K562 (cell line): ENCODE results near the gene ACOT7. TPM values are rescaled to one million over a fixed set of nuclear protein-coding genes. Genes with fewer than 3 reads are reported as not detected.

Experiments
- CAMTA2 ChIP-seq: fragments of 250-450 bp; sonication (Bioruptor Pico); conservative IDR thresholded peaks from 2 replicates; pipeline ENCODE4 v1.5.1; 2022
- ETV5 ChIP-seq: sonication (generic); formaldehyde crosslinking; IDR thresholded peaks from 2 replicates; pipeline ENCODE4 v1.4.0; 2020; ENCODE audit warnings: low read depth, mild to moderate bottlenecking, missing genetic modification reagents
- ETV6 ChIP-seq, 3 experiments: fragments of 150-350 bp in 1 of 3; sonication (generic) in 1 of 3; formaldehyde crosslinking in 1 of 3; IDR thresholded peaks; 2 replicates each; pipeline versions ENCODE4 v1.6.1 to v1.8.0; 2014 to 2022; ENCODE audit warnings: borderline replicate concordance in 2 of 3, low read depth in 2 of 3, antibody characterized with exemption in 1 of 3, low read length in 1 of 3, mild to moderate bottlenecking in 1 of 3, missing genetic modification reagents in 1 of 3
- FOXA1 ChIP-seq: fragments of 450-650 bp; IDR thresholded peaks from 2 replicates; pipeline ENCODE4 v1.6.1; 2016; ENCODE audit warnings: mild to moderate bottlenecking, borderline replicate concordance
- FOXO4 ChIP-seq: fragments of 450-650 bp; formaldehyde crosslinking; IDR thresholded peaks from 2 replicates; pipeline ENCODE4 v1.4.0; 2020; ENCODE audit warnings: mild to moderate bottlenecking, moderate library complexity
- HNRNPH1 ChIP-seq: fragments of 200-400 bp; formaldehyde crosslinking; optimal IDR thresholded peaks from 2 replicates; pipeline ENCODE3; 2017; ENCODE audit warnings: low read depth, mild to moderate bottlenecking, low read length, moderate library complexity
- HNRNPL ChIP-seq: fragments of 200-400 bp; formaldehyde crosslinking; IDR thresholded peaks from 2 replicates; pipeline ENCODE4 v1.6.1; 2017; ENCODE audit warnings: low read depth, mild to moderate bottlenecking, low read length
- NCOR1 ChIP-seq: fragments of 450-650 bp; IDR thresholded peaks from 2 replicates; pipeline ENCODE4 v1.6.1; 2016; ENCODE audit warnings: mild to moderate bottlenecking, moderate library complexity
- NR2C1 ChIP-seq, 2 experiments: fragments of 450-650 bp; IDR thresholded peaks; 2 replicates each; pipeline ENCODE4 v1.6.1; 2017; ENCODE audit warnings: mild to moderate bottlenecking in 2 of 2, antibody characterized with exemption in 1 of 2, inconsistent platforms in 1 of 2, missing compliant biosample characterization in 1 of 2, missing genetic modification characterization in 1 of 2
- PYGO2 ChIP-seq: fragments of 450-650 bp; IDR thresholded peaks from 2 replicates; pipeline ENCODE4 v1.6.1; 2016; ENCODE audit warnings: mild to moderate bottlenecking, missing genetic modification characterization, moderate library complexity, missing compliant biosample characterization
- SMARCC2 ChIP-seq: fragments of 450-650 bp; IDR thresholded peaks from 2 replicates; pipeline ENCODE4 v1.6.1; 2017; ENCODE audit warnings: antibody characterized with exemption, moderate library complexity, mild to moderate bottlenecking, low read depth
- SRSF7 ChIP-seq: fragments of 200-400 bp; formaldehyde crosslinking; optimal IDR thresholded peaks from 2 replicates; pipeline ENCODE3; 2017; ENCODE audit warnings: mild to moderate bottlenecking, low read depth, low read length
- ZNF398 ChIP-seq: fragments of 250-450 bp; sonication (Bioruptor Pico); IDR thresholded peaks from 2 replicates; pipeline ENCODE4 v1.8.0; 2021; ENCODE audit warnings: moderate library complexity, mild to moderate bottlenecking, inconsistent platforms
- ZNF518B ChIP-seq: fragments of 250-450 bp; sonication (Bioruptor Pico); IDR thresholded peaks from 2 replicates; pipeline ENCODE4 v1.5.0; 2021; ENCODE audit warnings: mild to moderate bottlenecking, moderate library complexity
- polyA plus RNA-seq, 8 experiments: library from polyadenylated mRNA; depleted of rRNA in 4 of 8; stranded (reverse) in 5 of 8; unstranded in 3 of 8; fragments of >200 nt; fragmentation: Nextera tagmentation in 2 of 8; fragmentation: Illumina TruSeq in 1 of 8; extraction: Ambion mirVana in 2 of 8; extraction: Trizol in 1 of 8; gene quantifications; 2 replicates each; pipeline versions ENCODE4 v1.2.1 to v1.2.3, GENCODE V29; 2011 to 2014; ENCODE audit warnings: inconsistent platforms in 1 of 8, missing spikeins in 1 of 8
- total RNA-seq, 7 experiments: library from RNA; depleted of rRNA in 6 of 7; stranded (reverse); fragments of >200 nt in 6 of 7; fragmentation: Illumina TruSeq in 2 of 7; extraction: Trizol in 2 of 7; gene quantifications; 2 replicates each; pipeline versions ENCODE4 v1.2.1 to v1.2.3, GENCODE V29; 2011 to 2021; ENCODE audit warnings: low replicate concordance in 1 of 7
- TF ChIP-seq, protein P1 (sequence below): sonication (generic); formaldehyde crosslinking; IDR thresholded peaks from 2 replicates; pipeline ENCODE4 v1.8.1; 2023; ENCODE audit warnings: mild to moderate bottlenecking, missing genetic modification reagents

ACOT7 gene
- total and polyA plus RNA-seq, 9 of the 15 experiments (the other 6 are each of a cell fraction or from before 2014, with no cell fraction given), result 7.0 to 92.6 (median 37.2) TPM

DNA sequence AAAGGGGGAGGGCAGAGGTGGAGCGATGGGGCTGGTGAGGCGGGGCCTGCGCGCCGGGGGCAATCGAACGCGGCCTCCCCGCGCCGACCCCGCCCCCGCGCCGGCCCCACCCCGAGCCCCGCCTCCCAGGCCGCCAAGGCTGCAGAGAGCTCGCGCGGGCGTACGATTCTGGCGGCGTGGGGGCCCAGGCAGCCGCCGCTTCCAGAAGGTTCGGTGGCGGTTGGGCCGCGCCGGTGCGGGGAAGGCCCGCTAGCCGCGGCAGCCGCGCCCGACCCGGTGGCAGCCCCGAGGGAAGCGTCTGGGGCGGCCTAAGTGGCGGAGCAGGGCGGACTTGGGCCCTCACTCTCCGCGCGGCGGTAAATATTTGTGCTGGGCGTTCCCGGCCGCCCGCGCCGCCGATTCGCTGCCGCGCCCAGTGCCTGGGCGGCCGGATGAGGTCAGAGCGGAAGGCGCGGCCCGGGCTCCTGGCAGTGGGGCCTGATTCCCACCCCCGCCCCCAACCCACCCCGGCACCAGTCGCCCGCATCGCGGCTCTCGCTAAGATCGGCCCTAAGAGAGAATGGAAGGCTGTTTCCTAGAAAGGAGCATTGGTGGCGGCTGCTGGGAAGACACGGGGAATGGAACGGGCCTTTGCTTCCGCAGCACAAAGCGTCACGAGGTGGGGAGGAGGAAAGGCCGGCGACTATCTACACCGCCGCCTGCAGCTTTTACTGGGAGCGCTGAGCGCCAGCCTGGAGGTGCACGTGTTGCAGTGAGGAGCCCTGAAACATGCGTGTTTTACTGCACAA lies at the start of gene ACOT7 (continued):
- TF ChIP-seq ETV6 (IDR thresholded peaks at IDR 0.05; ENCODE audit: borderline replicate concordance in 1 of 2, low read depth in 2 of 2, low read length in 1 of 2), result no peak
- TF ChIP-seq ETV6 (CRISPR knock-in tag; IDR thresholded peaks at IDR 0.05; ENCODE audit: borderline replicate concordance), result 0 out of 2 replicates have a peak, but pooled peaks have one; percentile 77
- TF ChIP-seq ZNF518B (CRISPR knock-in tag), result no peak
- peak; percentile 15; the same call in 1 of the 2 replicates for TF ChIP-seq NCOR1
- TF ChIP-seq ETV5 (CRISPR knock-in tag), result peak; percentile 71
- peak; percentile 74; the same call in 1 of the 2 replicates for TF ChIP-seq HNRNPL
- TF ChIP-seq ZNF398 (CRISPR knock-in tag), result no peak
- TF ChIP-seq CAMTA2 (CRISPR knock-in tag), result no peak
- TF ChIP-seq FOXA1, result no peak
- TF ChIP-seq, protein P1, sequence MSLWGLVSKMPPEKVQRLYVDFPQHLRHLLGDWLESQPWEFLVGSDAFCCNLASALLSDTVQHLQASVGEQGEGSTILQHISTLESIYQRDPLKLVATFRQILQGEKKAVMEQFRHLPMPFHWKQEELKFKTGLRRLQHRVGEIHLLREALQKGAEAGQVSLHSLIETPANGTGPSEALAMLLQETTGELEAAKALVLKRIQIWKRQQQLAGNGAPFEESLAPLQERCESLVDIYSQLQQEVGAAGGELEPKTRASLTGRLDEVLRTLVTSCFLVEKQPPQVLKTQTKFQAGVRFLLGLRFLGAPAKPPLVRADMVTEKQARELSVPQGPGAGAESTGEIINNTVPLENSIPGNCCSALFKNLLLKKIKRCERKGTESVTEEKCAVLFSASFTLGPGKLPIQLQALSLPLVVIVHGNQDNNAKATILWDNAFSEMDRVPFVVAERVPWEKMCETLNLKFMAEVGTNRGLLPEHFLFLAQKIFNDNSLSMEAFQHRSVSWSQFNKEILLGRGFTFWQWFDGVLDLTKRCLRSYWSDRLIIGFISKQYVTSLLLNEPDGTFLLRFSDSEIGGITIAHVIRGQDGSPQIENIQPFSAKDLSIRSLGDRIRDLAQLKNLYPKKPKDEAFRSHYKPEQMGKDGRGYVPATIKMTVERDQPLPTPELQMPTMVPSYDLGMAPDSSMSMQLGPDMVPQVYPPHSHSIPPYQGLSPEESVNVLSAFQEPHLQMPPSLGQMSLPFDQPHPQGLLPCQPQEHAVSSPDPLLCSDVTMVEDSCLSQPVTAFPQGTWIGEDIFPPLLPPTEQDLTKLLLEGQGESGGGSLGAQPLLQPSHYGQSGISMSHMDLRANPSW (CRISPR knock-in tag), result 0 out of 2 replicates have a peak, but pooled peaks have one; percentile 20
- no peak for TF ChIP-seq SRSF7
- TF ChIP-seq SMARCC2, result peak; percentile 47; the same call in 1 of the 2 replicates
- no peak for TF ChIP-seq NR2C1 (IDR thresholded peaks at IDR 0.05)
- no peak for TF ChIP-seq NR2C1 (tag; IDR thresholded peaks at IDR 0.05)
- no peak for TF ChIP-seq HNRNPH1
- no peak for TF ChIP-seq PYGO2 (tag)
- 0 out of 2 replicates have a peak, but pooled peaks have one; percentile 19 for TF ChIP-seq FOXO4 (CRISPR knock-in tag)
